Endodermal cell (in vitro differentiated cells): Measurements from ENCODE around the gene CPNE2. TPM values are rescaled to one million over a fixed set of nuclear protein-coding genes. Genes with fewer than 3 reads are reported as not detected.

Source experiments
- DNase-seq: peaks from one replicate; pipeline ENCODE4 v3.0.0-alpha.2; 2017
- H3K27ac ChIP-seq: 2 replicates; pipeline ENCODE4 v1.5.1; 2013; ENCODE audit warnings: mild to moderate bottlenecking, low read depth, low read length, moderate library complexity
- H3K27me3 ChIP-seq: 2 replicates; pipeline ENCODE4 v1.6.1; 2013; ENCODE audit warnings: mild to moderate bottlenecking, low read length, moderate library complexity; ENCODE audit not compliant: insufficient read depth, control insufficient read depth, poor library complexity, severe bottlenecking
- H3K36me3 ChIP-seq: 2 replicates; pipeline ENCODE4 v1.7.0; 2013; ENCODE audit warnings: mild to moderate bottlenecking, low read length, moderate library complexity; ENCODE audit not compliant: control insufficient read depth, insufficient read depth
- H3K4me1 ChIP-seq: one replicate; pipeline ENCODE4 v1.7.0; 2013; ENCODE audit warnings: low read length; ENCODE audit not compliant: control insufficient read depth, insufficient read depth
- H3K4me3 ChIP-seq: 2 replicates; pipeline ENCODE4 v1.5.1; 2013; ENCODE audit warnings: mild to moderate bottlenecking, low read length, moderate library complexity
- H3K9ac ChIP-seq: 2 replicates; pipeline ENCODE4 v1.6.1; 2013; ENCODE audit warnings: mild to moderate bottlenecking, low read length, moderate library complexity; ENCODE audit not compliant: poor library complexity, severe bottlenecking; ENCODE audit errors: extremely low read depth
- H3K9me3 ChIP-seq: 2 replicates; pipeline ENCODE4 v1.6.1; 2013; ENCODE audit warnings: mild to moderate bottlenecking, low read length, moderate library complexity; ENCODE audit not compliant: control insufficient read depth
- H3K27ac Mint-ChIP-seq: 2 replicates; pipeline ENCODE4 v1.8.0; 2020; ENCODE audit warnings: mixed read lengths
- H3K27me3 Mint-ChIP-seq: 2 replicates; pipeline ENCODE4 v1.8.0; 2021; ENCODE audit warnings: mild to moderate bottlenecking, mixed read lengths; ENCODE audit not compliant: insufficient read depth
- H3K36me3 Mint-ChIP-seq: 2 replicates; pipeline ENCODE4 v1.8.0; 2020; ENCODE audit warnings: low read depth, mixed read lengths
- H3K4me1 Mint-ChIP-seq: 2 replicates; pipeline ENCODE4 v1.8.0; 2020; ENCODE audit warnings: mixed read lengths
- H3K4me3 Mint-ChIP-seq: 2 replicates; pipeline ENCODE4 v1.8.0; 2020; ENCODE audit warnings: mild to moderate bottlenecking, moderate library complexity, mixed read lengths
- H3K9me3 Mint-ChIP-seq: 2 replicates; pipeline ENCODE4 v1.8.0; 2020; ENCODE audit warnings: mild to moderate bottlenecking, mixed read lengths
- CTCF ChIP-seq: fragments of 200-600 bp; sonication (generic); conservative IDR thresholded peaks from 2 replicates; pipeline ENCODE4 v1.5.0; 2021; ENCODE audit warnings: antibody characterized with exemption, mild to moderate bottlenecking
- WGBS, 2 experiments: methylation state at CpG; one replicate each; pipeline versions ENCODE4 v1.1.5 to v1.1.7; 2013; ENCODE audit warnings: missing lambda C conversion rate in 2 of 2, mixed read lengths in 1 of 2; ENCODE audit not compliant: insufficient coverage in 1 of 2, insufficient read length in 1 of 2; 5-methylcytosine and 5-hydroxymethylcytosine counted together
- total RNA-seq, 2 donors: library from RNA; stranded (reverse); fragmentation: NEBNext Ultra II Directional in 1 of 2; extraction: Animal tissue kit (Norgen Biotek cat#: 25700) in 1 of 2; gene quantifications; 2 replicates in 1 of 2; 3 replicates in 1 of 2; pipeline ENCODE4 v1.2.1, GENCODE V29; 2021

CPNE2 gene
- total RNA-seq, 2 donors from 2014 or later: 12.3 to 16.6 TPM

DNA sequence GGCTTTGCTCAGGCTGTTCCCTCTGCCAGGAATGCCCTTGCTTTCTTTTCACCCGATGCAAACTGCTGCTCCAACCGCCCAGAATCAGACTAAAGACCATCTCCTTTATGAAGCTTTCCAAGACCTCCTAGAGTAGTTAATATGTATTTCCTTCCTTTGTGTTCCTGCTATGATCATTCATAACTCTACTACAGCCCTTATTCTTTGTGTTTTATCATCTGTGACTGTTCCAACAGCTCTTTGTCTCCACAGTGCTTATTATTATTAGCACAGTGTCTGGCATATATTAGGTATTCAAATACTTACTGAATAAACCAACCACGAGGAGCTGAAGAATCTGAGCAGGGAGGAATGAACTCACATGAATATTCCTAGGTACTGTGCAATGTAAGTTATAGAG lies 85.8 kb downstream of the CPNE2 start:
- Histone ChIP-seq H3K4me3 (peak overlapping the region; percentile 64), H3K36me3 (peaks cover 11% of the 10 kb centered on the region), H3K27me3 (peaks cover 4% of the 10 kb centered on the region), H3K9me3 (no peaks in the 10 kb centered on the region), H3K27ac (peak overlapping the region; percentile 62), H3K4me1 (peaks cover 13% of the 10 kb centered on the region), H3K9ac (no peak overlapping the region)
- Mint-ChIP-seq H3K4me1 (peaks cover 22% of the 10 kb centered on the region), H3K9me3 (no peaks in the 10 kb centered on the region), H3K27me3 (peaks cover 76% of the 10 kb centered on the region), H3K36me3 (peaks cover 23% of the 10 kb centered on the region), H3K27ac (no peak overlapping the region), H3K4me3 (no peak overlapping the region)
- 86% methylated on average over 3 of the region's 3 CpGs; no CpG with 5 or more reads in 1 of the 2 experiments for WGBS, 2 experiments
- no peak for DNase-seq
- TF ChIP-seq CTCF: no peak

- H3K9ac ChIP-seq: peak overlapping the region; percentile 75
- H3K36me3 Mint-ChIP-seq: peaks cover 18% of the 10 kb centered on the region
- TF ChIP-seq CTCF: peak; percentile 38
- peak overlapping the region; percentile 80 for H3K27ac Mint-ChIP-seq
- peaks cover 4% of the 10 kb centered on the region for H3K27me3 ChIP-seq
- H3K27me3 Mint-ChIP-seq: peaks cover 70% of the 10 kb centered on the region
- H3K4me1 ChIP-seq: peaks cover 13% of the 10 kb centered on the region
- peak overlapping the region; percentile 77 for H3K4me3 ChIP-seq
- no peaks in the 10 kb centered on the region for H3K9me3 ChIP-seq
- peaks cover 22% of the 10 kb centered on the region for H3K4me1 Mint-ChIP-seq
- WGBS, 2 experiments: 20 to 51% methylated on average over 4 of the region's 4 CpGs
- peak; percentile 47 for DNase-seq
- peak overlapping the region; percentile 31 for H3K4me3 Mint-ChIP-seq
- H3K27ac ChIP-seq: peak overlapping the region; percentile 3
- H3K36me3 ChIP-seq: peaks cover 5% of the 10 kb centered on the region
- no peaks in the 10 kb centered on the region for H3K9me3 Mint-ChIP-seq
These were observed 86.4 kb downstream of the CPNE2 start for GRCh38 chr16:57178793-57179212.

- peaks cover 15% of the 10 kb centered on the region for H3K36me3 Mint-ChIP-seq
- H3K27ac Mint-ChIP-seq: peak overlapping the region; percentile 80
These were observed 86.9 kb downstream of the CPNE2 start for GRCh38 chr16:57179215-57179828.

More at GRCh38 chr16:57179215-57179828, 86.9 kb downstream of the CPNE2 start:
- peaks cover 68% of the 10 kb centered on the region for H3K27me3 Mint-ChIP-seq
- H3K4me3 Mint-ChIP-seq: peak overlapping the region; percentile 31
- WGBS, 2 experiments: 76 to 83% methylated on average over 3 of the region's 3 CpGs
- DNase-seq: no peak
- Histone ChIP-seq H3K9ac (peak overlapping the region; percentile 75), H3K27ac (no peak overlapping the region), H3K36me3 (peaks cover 5% of the 10 kb centered on the region), H3K27me3 (peaks cover 4% of the 10 kb centered on the region), H3K9me3 (no peaks in the 10 kb centered on the region), H3K4me1 (peaks cover 13% of the 10 kb centered on the region), H3K4me3 (peak overlapping the region; percentile 77)
- peaks cover 22% of the 10 kb centered on the region for H3K4me1 Mint-ChIP-seq
- H3K9me3 Mint-ChIP-seq: no peaks in the 10 kb centered on the region
- TF ChIP-seq CTCF: no peak
